ENCODE measurements around the gene TBC1D2B.

Gene TBC1D2B

DNA sequence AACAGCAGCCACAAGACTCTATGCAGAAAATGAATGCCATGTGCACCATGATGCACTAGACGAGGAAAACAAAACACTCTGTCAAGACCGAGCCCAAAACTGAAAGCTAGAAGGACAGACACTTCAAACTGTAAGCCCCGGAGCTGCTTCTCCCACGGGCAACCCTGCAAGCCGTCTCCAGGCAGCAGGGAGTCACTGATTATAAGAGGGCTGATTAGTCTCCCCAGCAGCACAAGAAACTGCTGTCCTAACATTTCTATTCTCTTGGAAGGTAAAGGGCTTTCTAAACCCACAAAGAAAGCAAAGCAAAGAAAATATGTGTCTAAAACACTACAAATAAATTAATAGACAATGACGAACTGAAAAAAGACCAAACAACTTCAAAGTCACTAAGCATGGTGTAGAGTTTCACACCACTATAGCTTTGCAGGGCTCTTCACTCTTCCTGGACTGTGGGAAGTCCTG lies 15.5 kb downstream of the TBC1D2B start:
- TF ChIP-seq, protein P1, sequence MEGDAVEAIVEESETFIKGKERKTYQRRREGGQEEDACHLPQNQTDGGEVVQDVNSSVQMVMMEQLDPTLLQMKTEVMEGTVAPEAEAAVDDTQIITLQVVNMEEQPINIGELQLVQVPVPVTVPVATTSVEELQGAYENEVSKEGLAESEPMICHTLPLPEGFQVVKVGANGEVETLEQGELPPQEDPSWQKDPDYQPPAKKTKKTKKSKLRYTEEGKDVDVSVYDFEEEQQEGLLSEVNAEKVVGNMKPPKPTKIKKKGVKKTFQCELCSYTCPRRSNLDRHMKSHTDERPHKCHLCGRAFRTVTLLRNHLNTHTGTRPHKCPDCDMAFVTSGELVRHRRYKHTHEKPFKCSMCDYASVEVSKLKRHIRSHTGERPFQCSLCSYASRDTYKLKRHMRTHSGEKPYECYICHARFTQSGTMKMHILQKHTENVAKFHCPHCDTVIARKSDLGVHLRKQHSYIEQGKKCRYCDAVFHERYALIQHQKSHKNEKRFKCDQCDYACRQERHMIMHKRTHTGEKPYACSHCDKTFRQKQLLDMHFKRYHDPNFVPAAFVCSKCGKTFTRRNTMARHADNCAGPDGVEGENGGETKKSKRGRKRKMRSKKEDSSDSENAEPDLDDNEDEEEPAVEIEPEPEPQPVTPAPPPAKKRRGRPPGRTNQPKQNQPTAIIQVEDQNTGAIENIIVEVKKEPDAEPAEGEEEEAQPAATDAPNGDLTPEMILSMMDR (IDR thresholded peaks at IDR 0.05; ENCODE audit: low read depth, low read length), result no peak
- peak overlapping the region in 1 of 2 donors; percentile 25 for H3K4me3 ChIP-seq (replicated peaks in 1 of 2; ENCODE audit: low read depth in 2 of 2, low read length in 2 of 2)
- DNase-seq (ENCODE audit: low read depth in 2 of 2), result peak; percentile 48 to 60

GRCh38 chr15:78060232-78060631 lies 17.3 kb downstream of the TBC1D2B start:
- TF ChIP-seq, protein P1 (IDR thresholded peaks at IDR 0.05; ENCODE audit: low read depth, low read length), result no peak
- H3K4me3 ChIP-seq (replicated peaks in 1 of 2; ENCODE audit: low read depth in 2 of 2, low read length in 2 of 2), result no peak overlapping the region
- DNase-seq (ENCODE audit: low read depth in 2 of 2), result no peak

- TF ChIP-seq, protein P1 (IDR thresholded peaks at IDR 0.05; ENCODE audit: low read depth, low read length), result no peak
- DNase-seq (ENCODE audit: low read depth in 2 of 2), result peak in 1 of 2 donors; percentile 58
These were observed 18.2 kb downstream of the TBC1D2B start for GRCh38 chr15:78059110-78059839.

GRCh38 chr15:78058401-78058935 lies 19.0 kb downstream of the TBC1D2B start:
- TF ChIP-seq, protein P1 (IDR thresholded peaks at IDR 0.05; ENCODE audit: low read depth, low read length), result no peak
- DNase-seq (ENCODE audit: low read depth in 2 of 2), result no peak
- no peak overlapping the region for H3K4me3 ChIP-seq (replicated peaks in 1 of 2; ENCODE audit: low read depth in 2 of 2, low read length in 2 of 2)

More at GRCh38 chr15:78059110-78059839, 18.2 kb downstream of the TBC1D2B start:
- no peak overlapping the region for H3K4me3 ChIP-seq (replicated peaks in 1 of 2; ENCODE audit: low read depth in 2 of 2, low read length in 2 of 2)

GRCh38 chr15:78057803-78058202 lies 19.7 kb downstream of the TBC1D2B start:
- DNase-seq (ENCODE audit: low read depth in 2 of 2), result no peak
- no peak overlapping the region for H3K4me3 ChIP-seq (replicated peaks in 1 of 2; ENCODE audit: low read depth in 2 of 2, low read length in 2 of 2)
- TF ChIP-seq, protein P1 (IDR thresholded peaks at IDR 0.05; ENCODE audit: low read depth, low read length), result no peak

DNA sequence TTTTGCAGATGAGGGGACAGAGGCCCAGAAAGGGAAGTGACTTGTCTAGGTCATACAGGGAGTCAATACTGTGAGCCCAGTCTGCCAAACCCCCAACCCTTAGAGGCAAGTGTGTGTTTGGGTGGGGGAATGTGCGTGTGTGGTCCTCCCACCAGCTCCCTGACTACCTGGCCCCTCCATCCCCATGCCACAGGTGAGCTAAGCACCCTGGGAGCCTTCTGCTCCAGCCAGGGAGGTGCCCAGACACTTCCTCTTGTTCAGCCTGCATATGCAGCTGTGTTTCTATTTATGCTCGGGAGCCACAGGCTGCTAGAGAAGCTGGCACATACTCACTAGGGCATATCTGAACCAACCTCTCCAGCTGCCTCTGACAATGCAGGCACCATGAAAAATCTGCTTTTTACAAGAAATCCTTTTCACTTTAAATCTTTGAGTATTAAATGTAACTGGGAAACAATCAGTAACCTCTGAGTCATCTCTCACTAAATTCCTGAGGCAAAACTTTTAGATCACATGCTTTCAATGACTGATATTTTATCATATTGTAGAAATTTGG lies 20.7 kb downstream of the TBC1D2B start:
- DNase-seq (ENCODE audit: low read depth in 2 of 2), result peak in 1 of 2 donors; percentile 63
- TF ChIP-seq, protein P1 (IDR thresholded peaks at IDR 0.05; ENCODE audit: low read depth, low read length), result no peak
- H3K4me3 ChIP-seq (replicated peaks in 1 of 2; ENCODE audit: low read depth in 2 of 2, low read length in 2 of 2), result no peak overlapping the region

Data from cardiac fibroblast (primary cell).